Duodenal mucosa (tissue), 2 donors: ENCODE results near the gene SEC61B.

Experiments used
- H3K27ac ChIP-seq: one replicate; pipeline ENCODE4 v1.7.0; 2013; ENCODE audit warnings: low read depth, low read length
- H3K27me3 ChIP-seq, 2 donors: one replicate each; pipeline ENCODE4 v1.7.0; 2013; ENCODE audit warnings: low read length in 2 of 2, control low read depth in 1 of 2; ENCODE audit not compliant: insufficient read depth in 2 of 2, control insufficient read depth in 1 of 2
- H3K36me3 ChIP-seq, 2 donors: one replicate each; pipeline ENCODE4 v1.7.0; 2013; ENCODE audit warnings: low read length in 2 of 2, control low read depth in 1 of 2; ENCODE audit not compliant: insufficient read depth in 2 of 2, control insufficient read depth in 1 of 2
- H3K4me1 ChIP-seq, 2 donors: one replicate each; pipeline ENCODE4 v1.7.0; 2013; ENCODE audit warnings: low read length in 2 of 2, control low read depth in 1 of 2; ENCODE audit not compliant: insufficient read depth in 2 of 2, control insufficient read depth in 1 of 2
- H3K4me3 ChIP-seq, 2 donors: one replicate each; pipeline ENCODE4 v1.7.0; 2013; ENCODE audit warnings: low read length in 2 of 2, low read depth in 1 of 2
- H3K9ac ChIP-seq, 2 donors: one replicate each; pipeline ENCODE4 v1.7.0; 2013; ENCODE audit warnings: low read length in 2 of 2, low read depth in 1 of 2
- H3K9me3 ChIP-seq, 2 donors: one replicate each; pipeline ENCODE4 v1.7.0; 2013; ENCODE audit warnings: low read length in 2 of 2, control low read depth in 1 of 2; ENCODE audit not compliant: control insufficient read depth in 1 of 2

SEC61B gene

DNA sequence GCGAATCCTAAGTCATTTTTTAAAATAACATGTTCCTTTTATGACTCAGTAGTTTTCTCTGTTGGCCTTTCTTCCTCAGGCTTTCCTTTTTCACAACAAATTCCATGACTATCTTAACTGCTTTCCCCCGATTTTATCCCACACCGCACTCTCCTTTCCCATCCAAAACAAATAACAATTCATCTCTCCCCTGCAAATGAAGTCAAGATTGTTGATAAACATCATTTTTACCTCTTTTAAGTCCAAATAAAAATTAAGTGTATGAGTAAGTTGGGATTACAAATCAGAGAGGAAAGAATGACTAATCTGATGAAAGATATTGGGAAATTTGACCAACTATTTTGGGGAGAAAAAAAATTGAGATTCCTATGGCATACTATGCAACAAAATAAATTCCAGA lies 47.3 kb downstream of the SEC61B start:
- no peaks in the 10 kb centered on the region for H3K27me3 ChIP-seq
- H3K4me3 ChIP-seq, result no peak overlapping the region
- H3K4me1 ChIP-seq, result no peaks in the 10 kb centered on the region
- no peak overlapping the region for H3K9ac ChIP-seq
- H3K27ac ChIP-seq, result no peak overlapping the region
- no peaks in the 10 kb centered on the region for H3K36me3 ChIP-seq
- H3K9me3 ChIP-seq, result no peaks in the 10 kb centered on the region

DNA sequence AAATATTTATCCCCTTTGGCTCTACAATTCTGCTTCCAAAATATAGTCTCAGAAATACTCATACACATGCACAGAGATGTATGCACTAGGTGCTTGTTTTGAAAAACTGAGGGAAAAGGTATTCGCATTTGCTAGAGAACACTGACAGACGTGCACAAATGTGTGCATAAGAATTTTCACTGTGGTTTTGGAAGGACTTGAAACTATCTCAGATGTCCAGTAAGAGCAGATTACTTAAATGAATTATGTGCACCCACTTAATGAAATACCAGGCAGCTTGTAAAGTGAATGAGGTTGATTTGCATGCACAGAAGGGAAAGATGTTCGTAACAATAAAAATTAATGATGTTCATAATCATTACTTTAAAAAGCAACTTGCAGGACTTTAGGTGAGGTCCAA lies 48.4 kb downstream of the SEC61B start:
- Histone ChIP-seq H3K4me3 (no peak overlapping the region), H3K27ac (no peak overlapping the region)

DNA sequence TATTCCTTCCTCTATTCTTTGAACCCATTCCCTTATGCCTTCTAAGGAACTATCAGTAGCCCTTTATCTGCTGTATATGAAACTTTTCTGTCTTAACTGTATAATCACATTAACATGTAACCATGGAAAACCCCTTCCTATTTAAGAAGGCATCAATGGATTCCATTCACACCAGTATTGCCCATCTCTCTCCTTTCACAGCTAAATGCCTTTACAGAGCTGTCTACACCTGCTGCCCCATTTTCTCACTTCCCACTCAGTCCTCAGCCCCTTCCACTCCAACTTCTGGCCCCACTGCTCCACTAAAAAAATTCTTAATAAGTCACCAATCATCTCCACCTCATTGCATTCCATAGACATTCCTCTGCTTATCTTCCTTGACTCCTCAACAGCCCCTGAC lies 50.8 kb downstream of the SEC61B start:
- Histone ChIP-seq H3K9ac (no peak overlapping the region), H3K9me3 (no peaks in the 10 kb centered on the region), H3K27ac (no peak overlapping the region), H3K4me1 (no peaks in the 10 kb centered on the region), H3K4me3 (no peak overlapping the region), H3K36me3 (no peaks in the 10 kb centered on the region), H3K27me3 (no peaks in the 10 kb centered on the region)

More for the DNA sequence above, 48.4 kb downstream of the SEC61B start:
- H3K4me1 ChIP-seq, result no peaks in the 10 kb centered on the region
- no peaks in the 10 kb centered on the region for H3K27me3 ChIP-seq
- H3K9ac ChIP-seq, result no peak overlapping the region
- no peaks in the 10 kb centered on the region for H3K36me3 ChIP-seq
- H3K9me3 ChIP-seq, result no peaks in the 10 kb centered on the region

DNA sequence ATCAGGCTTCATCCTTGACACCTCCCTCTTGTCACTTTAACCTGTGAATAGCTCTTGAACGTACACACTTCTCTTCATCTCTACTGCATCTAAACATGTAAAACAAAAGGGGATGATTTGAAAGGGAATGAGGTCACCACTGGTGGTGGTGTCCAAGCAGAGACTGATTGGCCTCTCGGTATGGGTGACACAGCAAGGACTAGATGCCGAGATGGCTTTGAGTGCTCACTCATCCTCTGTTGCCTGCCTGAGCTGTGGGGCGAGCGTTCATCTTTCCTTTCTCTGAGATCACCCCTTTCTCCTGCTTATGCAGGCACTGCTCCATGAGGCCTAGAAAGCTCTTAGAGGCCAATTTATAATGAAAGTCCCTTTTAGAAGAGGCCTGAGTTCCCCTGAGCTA lies 51.9 kb downstream of the SEC61B start:
- Histone ChIP-seq H3K4me3 (no peak overlapping the region), H3K27ac (no peak overlapping the region), H3K9me3 (no peaks in the 10 kb centered on the region), H3K27me3 (no peaks in the 10 kb centered on the region), H3K36me3 (no peaks in the 10 kb centered on the region), H3K9ac (no peak overlapping the region), H3K4me1 (no peaks in the 10 kb centered on the region)

DNA sequence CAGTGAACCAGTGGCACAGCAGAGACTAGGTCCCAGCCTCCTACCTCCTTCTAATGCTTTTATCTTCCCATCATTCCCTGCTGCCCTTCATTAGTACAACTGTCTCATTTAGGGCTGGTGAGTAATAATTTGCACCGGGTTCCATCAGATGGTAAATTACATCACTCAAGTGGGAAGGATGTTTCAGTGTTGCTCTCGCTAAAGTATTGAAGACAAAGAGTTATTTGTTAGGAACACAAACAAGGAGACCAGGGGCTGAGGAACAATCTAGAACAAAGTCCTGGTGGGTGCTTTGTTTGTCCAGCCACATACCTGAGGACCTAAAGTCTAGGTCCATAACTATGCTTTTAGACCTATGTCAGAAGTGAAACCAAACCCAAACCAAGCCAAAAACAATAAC lies 52.4 kb downstream of the SEC61B start:
- H3K27me3 ChIP-seq, result no peaks in the 10 kb centered on the region
- H3K27ac ChIP-seq, result no peak overlapping the region
- no peak overlapping the region for H3K9ac ChIP-seq
- no peaks in the 10 kb centered on the region for H3K36me3 ChIP-seq
- H3K9me3 ChIP-seq, result no peaks in the 10 kb centered on the region
- H3K4me1 ChIP-seq, result no peaks in the 10 kb centered on the region
- no peak overlapping the region for H3K4me3 ChIP-seq
